HG02852 (cell line): ENCODE results near the gene CBARP.

Experiments
- ATAC-seq: cut with Tn5 transposase; IDR thresholded peaks from one replicate; pipeline ENCODE4 v1.9.1; 2021; ENCODE audit warnings: mild to moderate bottlenecking, moderate library complexity; ENCODE audit not compliant: unreplicated experiment

CBARP gene

DNA sequence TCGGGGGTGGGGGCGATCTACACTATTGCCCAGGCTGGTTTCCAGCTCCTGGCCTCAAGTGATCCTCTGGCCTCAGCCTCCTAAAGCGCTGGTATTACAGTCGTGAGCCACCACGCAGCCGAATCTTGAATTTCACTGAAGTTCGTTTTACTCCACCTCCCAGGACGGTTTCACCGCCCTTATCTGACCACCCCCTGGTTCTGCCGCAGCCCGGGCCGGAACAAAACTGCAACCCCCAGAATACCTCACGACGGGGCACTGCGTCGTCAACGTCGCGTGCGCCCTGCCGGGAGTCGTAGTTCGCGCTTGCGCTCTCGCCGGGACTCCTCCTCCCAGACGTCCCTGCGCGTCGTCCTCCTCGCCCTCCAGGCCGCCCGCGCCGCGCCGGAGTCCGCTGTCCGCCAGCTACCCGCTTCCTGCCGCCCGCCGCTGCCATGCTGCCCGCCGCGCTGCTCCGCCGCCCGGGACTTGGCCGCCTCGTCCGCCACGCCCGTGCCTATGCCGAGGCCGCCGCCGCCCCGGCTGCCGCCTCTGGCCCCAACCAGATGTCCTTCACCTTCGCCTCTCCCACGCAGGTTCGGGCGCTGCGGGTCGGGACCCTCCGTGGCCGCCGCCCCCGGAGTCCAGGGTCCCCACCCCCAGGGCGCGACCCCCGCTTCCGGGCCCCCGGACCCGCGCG is 3.8 kb upstream of the CBARP start, which contains the start of gene ATP5F1D:
ATP5F1D (plus strand) TSS at position 335 of the 679 bp plus-strand sequence; CDS start at position 435, 100 bp downstream.
- ATAC-seq = peak; percentile 52

GRCh38 chr19:1240925-1241324 is 3.1 kb upstream of the CBARP start:
- no peak for ATAC-seq

DNA sequence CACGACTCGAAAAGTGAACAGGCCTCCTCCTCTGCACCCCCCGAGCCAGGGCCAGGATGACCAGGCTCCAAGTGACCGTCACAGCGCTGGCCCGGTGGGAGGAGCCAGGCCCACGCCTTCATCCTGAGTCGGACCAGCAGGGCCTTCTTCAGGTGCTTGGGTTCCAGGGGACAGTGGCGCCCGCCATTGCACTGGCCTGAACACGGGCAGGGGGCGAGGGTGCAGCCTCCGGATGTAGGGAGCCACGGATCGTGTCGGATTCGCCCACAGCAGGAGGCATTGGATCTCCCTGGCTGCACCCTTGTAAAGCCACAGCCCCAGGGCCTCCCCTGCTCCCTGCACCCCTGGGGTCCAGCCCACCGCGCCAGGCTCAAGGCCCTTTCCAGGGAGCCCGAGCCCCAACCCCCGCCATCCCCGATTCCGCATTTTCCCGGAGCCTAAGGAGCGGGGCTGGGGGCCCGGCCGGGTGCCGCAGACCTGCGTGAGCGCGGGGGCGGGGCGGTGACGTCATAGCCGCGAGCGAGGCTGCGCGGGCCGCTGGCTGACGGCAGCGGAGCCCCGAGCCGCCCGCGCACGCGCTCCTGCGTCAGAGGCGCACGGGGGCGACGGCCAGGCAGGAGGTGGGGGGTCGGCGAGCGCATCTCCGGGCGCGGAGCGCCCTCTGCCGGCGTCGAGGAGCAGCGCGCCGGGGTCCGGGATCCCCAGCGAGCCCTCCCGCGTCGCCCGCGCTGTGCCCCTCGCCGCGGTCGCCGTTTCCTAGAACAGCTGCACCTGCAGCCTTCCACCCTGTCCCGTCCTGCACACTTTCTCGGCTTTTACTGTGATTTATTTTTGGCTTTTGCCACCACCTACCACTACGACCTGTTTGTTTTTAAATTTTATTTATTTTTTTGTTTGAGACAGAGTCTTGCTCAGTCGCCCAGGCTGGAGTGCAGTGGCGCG is 2.3 kb upstream of the CBARP start:
- ATAC-seq = peak; percentile 37

GRCh38 chr19:1239420-1239795 is 1.6 kb upstream of the CBARP start:
- no peak for ATAC-seq

DNA sequence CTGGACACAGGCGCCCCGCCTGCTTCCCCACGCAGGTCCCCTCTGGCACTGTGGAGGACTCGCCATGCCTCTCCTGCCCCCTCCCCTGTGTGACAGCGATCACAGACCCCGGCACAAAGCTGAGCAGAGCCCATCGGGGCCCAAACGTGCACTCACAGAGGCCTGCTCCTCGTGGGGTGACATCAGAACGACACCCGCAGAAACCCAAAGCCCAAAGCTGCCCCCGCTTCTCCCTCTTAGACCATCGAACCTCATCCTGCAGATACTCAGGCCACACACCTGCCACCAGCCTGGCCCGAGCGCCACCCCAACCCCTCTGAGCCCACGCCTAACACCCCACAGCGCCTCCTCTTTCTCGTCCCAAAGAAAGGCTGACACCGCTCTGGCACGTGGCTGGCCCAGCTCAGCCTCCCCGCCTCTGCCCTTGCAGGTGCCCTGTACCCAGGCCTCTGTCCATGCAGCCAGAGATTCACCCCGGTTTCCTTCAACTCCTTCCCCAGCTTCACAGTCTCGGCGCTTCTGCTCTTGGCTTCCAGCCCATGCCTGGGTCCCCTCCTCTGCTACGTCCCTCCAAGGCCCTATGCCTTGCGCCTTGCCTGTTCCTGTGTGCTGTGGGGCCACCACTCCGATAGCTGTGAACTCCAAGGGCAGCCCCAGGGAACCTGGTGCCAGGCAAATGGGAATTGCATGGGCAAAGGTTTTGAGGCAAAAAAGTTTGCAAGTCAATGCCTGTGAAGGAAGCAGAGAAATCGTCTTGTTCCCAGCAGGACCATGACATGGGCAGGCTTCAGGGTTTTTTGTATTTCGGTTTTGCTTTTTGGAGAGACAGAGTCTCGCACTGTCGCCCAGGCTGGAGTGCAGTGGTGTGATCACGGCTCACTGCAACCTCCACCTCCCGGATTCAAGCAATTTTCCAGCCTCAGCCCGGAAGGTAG is 831 bp upstream of the CBARP start:
- ATAC-seq = no peak

DNA sequence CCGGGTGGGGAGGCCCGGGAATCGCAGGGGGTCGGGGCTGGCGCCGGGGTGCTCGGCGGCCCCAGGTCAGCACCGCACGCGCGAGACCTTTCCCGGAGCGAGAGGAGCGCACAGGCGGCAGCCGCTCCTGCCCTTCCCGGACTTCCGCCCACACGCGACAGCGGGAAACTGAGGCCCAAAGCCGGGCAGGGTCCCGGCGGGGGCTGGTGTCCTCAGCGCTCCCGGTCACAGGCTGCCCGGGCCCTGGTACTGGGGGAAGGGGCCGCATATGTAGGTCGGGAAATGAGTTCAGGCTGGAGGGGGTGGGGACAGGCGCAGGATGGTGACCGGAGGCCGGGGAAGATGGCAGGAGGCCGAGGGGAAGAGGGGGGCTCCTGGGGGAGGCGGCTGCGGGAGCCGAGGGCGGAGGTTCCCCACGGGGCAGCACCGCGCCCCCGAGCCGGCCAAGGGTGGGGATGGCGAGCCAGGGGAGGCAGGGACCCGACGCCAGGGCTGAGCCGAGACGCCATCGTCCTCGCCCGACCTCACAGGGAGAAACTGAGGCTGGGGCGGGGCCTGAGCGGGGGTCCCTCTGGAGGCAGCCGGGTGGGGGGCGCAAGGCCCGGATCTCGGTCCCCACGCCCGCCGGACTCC is 662 bp downstream of the CBARP start:
- no peak for ATAC-seq

DNA sequence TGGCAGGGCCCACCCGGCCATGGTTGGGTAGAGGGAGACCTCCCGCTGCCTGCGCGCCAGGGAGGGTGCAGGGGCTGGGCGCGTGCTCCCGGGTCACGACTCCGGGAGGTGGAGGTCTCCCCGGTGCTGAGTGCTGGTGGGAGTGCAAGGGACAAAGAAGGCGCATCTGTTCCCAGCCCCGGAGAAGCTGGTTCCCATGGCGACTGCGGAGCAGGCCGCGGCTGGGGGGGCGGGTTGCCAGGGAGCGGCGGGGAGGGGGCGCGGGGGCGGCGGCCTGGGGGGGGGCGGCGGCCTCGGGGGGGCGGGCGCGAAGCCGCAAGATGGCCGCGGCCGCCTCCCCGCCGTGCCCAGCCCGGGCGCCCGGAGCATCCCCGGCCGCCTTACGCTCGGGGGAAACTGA is 1.2 kb downstream of the CBARP start:
- no peak for ATAC-seq

GRCh38 chr19:1235625-1236538 is 1.9 kb downstream of the CBARP start:
- ATAC-seq = no peak

DNA sequence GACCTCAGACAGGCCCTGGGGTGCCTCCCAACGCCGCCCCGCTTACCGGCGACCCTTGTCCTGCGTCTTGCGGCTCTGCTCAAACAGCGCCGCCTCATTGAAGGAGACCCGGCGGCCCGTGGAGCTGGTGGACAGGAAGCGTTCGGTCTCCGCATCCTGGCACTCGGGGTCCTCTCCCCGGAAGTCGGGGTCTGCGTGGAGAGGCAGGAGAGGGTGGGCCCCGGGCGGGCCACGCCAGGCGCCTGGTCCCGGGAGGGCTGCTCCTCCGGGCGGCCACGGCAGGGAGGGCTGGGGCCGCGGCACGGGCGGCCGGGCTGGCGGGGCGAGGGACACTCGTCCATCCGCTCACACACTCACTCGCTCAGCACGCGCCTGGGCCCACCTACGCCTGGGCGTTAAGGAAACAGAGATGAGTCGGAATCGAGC is 2.8 kb downstream of the CBARP start:
- ATAC-seq = no peak

GRCh38 chr19:1234051-1234954 is 3.5 kb downstream of the CBARP start:
- ATAC-seq = no peak

DNA sequence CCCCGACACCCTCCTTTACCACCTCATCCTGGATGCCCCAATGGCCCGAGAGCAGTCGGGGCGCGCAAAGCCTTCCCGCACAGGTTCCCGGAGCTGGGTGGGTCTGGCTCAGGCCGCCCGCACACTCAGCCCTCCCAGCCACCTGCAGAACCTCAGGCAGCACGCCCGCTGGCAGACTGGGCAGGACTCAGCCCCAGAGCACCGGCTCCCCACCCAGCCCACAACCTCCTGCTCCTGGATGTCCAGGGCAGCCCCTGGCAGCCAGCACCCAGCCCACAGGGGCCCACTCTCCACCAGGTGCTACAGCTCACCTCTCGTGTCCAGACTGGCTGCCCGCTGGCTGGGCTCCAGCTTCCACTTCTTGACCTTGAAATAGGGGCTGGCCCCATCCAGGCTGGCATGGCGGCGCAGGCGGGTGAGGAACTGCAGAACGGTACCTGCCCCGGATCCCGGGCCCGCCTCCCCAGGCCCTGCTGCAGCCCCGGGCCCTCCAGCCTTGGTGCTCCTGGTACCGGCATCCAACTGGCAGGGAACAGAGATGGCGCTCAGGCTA is 4.6 kb downstream of the CBARP start:
- no peak for ATAC-seq

GRCh38 chr19:1232652-1233072 is 5.1 kb downstream of the CBARP start:
- ATAC-seq = no peak

DNA sequence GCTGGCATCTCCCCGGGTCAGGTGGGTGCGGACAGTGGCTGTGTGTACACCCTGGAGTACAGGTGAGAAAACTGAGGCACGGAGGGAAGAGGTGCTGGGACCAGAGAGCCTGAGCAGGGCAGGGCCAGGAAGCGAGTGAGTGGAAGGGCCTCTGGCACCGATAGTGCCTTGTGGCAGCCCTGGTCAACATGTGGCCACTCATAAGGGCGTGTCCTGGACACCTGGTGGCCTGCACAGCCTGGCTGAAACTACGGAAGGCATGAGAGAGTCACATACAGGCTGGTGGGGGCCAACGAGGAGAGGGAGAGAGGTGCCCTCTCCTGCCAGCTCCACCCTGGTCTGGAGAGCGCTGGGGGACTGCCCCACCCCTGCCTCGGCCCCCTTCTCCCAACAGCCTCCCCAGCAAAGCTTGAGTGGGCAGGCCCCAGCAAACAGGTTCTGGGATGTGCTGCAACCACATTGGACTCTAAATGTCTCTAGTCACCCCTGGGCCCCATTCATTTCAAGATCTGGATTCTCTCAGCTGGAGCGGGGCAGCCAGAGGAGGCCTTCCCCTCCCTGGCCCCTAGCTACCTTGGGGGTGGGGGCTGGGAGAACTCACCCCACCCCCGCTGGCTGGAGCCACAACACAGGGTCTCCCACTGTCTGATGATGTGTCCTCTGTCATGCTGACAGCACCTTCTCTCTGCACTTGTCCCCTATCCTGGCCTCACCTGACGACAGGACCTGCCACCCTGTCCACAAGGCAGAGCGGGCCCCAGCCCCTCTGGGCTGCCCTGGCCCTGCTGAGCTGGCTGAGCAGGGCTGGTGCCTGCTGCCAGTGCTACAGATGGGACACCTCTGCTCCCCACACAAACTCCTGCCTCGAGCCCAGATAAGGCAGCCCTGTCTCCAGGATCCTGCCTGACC is 5.8 kb downstream of the CBARP start:
- ATAC-seq = no peak

DNA sequence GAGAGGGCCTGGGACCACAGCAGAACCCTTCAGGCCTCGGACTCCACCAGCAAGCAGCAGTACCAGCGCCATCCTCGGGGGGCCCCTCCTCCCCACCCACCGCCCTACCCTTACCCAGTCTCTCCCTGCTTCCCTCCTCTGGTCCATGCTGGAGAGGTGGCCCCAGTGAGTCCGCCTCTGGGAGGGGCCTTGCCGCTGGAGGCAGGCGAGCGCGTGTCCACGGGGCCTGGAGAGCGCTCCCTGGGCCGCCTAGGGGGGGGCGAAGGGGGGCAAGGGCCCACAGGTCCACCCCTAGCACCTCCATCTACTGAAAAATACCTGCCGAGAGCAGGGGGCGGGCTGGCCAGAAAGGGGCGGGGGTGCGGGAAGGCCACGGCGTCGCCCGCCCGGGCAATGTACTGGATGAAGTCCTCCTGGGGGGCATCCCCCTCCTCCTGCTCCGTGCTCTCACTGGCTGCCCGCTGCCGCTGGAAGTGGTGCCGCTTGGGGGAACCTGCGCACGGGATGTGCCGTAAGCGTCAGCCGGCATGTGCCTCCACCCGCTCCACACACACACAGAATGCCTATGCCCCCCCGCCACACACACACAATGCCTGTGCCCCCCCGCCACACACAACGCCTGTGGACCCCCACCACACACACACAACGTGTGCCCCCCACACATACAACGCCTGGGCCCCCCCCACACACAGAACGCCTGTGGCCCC is 6.9 kb downstream of the CBARP start:
- no peak for ATAC-seq

- no peak for ATAC-seq
These were observed 7.7 kb downstream of the CBARP start for GRCh38 chr19:1229924-1230782.
